Measurements from ENCODE around the gene METTL21A.

DNA sequence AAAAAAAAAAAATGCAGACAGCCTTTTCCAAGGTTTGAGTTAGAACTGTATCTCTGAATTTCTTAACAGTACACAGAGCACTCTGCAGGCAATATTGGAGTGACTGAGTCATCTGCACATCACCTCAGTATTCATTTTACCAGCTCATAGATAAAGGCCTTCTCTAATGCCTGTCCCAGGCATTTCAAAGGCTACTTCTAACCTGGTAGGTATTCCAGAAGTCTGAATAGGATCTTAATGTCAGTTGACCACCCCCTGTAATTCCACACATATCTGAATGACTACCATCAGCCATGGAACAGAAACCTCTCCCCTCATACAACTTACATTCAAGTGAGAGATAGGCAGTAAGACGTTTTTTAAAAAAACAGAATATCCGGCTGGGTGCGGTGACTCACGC lies 9.0 kb downstream of the METTL21A start:
- no peak for TF ChIP-seq HNRNPLL (IDR thresholded peaks at IDR 0.05; ENCODE audit: low read depth, low read length, poor library complexity, severe bottlenecking)
- TF ChIP-seq MYBL2 (IDR thresholded peaks at IDR 0.05; ENCODE audit: low read depth), result no peak
- no peak for TF ChIP-seq MYBL2 (CRISPR knock-in tag; IDR thresholded peaks at IDR 0.05; ENCODE audit: borderline replicate concordance)

Data from K562 (cell line).